GM12873 (cell line): ENCODE results near the gene PKIG.

ENCODE experiments used
- CTCF ChIP-seq: IDR thresholded peaks from 2 replicates; pipeline ENCODE4 v1.5.1; 2012; ENCODE audit warnings: low read depth, mild to moderate bottlenecking, moderate library complexity, low read length, control low read depth; ENCODE audit not compliant: insufficient read depth; ENCODE audit errors: missing control alignments

PKIG gene

GRCh38 chr20:44620030-44620429 is 37.7 kb downstream of the PKIG start:
- TF ChIP-seq CTCF, result no peak

GRCh38 chr20:44621325-44621724 is 38.9 kb downstream of the PKIG start:
- no peak for TF ChIP-seq CTCF

- TF ChIP-seq CTCF, result no peak
Observed at GRCh38 chr20:44621939-44622338, 39.6 kb downstream of the PKIG start.

GRCh38 chr20:44622501-44623270 is 40.3 kb downstream of the PKIG start:
- TF ChIP-seq CTCF, result no peak

DNA sequence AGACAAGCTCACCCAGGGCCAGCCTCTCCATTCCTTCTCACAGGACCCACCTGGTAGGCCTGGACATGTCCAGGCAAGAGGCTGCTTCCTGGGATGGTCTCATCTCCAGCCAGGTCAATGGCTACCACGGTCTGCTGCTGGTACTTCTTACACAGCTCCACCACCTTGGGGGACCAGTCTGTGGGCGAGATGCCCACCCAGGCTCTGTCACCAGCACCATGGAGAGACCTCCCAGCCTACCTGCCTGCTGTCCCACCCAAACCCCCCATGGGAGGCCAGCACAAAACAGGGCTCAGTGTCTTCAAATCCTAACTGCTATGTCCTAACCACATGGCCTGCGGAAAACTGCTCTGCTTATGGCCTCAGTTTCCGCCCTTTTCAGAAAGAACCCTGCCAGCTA is 41.8 kb downstream of the PKIG start:
- TF ChIP-seq CTCF, result no peak

DNA sequence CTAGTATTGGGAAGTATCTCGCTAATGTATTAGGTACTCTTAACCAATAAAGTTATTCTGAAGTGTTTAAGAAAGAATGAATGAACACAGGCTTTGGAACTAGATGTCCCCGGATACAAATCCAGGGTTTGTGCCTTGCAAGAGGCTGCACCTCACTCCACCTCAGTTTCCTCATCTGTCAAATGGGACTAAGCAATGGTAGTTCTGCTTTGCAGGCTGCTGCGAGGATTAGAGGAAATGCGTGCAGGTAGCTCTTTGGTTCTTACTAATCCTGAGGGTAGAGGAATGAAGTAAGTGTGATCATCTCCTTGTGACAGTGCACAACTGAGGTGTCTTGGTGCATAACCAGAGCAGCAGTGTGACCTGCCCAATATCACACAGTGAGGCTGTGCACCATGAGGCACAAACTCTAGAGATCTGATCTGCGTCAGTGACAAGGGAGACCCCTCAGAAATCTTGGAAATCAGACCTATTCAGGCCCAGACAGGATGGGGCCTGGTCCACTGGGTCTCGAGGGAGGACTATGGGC is 42.4 kb downstream of the PKIG start:
- no peak for TF ChIP-seq CTCF

- no peak for TF ChIP-seq CTCF
Observed at GRCh38 chr20:44625361-44625760, 43.0 kb downstream of the PKIG start.
